Measurements from ENCODE around the gene CERS3. TPM values are rescaled to one million over a fixed set of nuclear protein-coding genes. Genes with fewer than 3 reads are reported as not detected.

The CERS3 gene
- under 1 TPM in 3 of 4 donors, not detected in 1; 0.11 to 0.24 (median 0.24) TPM for polyA plus RNA-seq (ENCODE audit: insufficient read length in 4 of 4)

DNA sequence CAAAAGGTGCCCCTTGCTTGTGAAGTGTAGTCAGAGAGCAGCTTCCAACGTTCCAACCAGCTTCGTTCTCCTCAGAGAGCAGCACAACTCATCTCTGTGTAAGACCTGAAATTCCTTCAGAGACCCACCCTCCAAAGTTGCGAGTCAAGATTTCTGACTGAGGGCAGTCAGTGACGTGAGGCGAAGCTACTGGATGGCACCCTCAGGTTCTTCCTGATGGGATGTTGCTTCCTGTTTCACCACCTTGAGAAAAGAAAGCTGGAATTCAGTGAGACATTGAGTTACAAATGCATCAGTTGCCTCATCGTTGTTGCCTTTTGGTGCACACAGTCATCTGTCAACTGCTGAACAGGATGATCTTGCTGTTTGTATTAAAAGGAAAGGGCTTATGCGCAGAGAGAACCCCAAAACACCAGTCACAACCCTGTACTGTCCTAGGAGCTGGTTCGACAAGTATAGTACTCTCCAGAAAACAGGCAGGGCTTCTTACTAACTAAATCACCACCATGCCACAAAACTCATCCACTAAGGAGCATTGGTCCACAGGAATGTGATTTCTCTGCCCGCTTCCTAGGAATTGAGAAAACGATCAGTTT is at the start of gene CERS3:
Gene CERS3 (minus strand): TSS at position 118 of the 596 bp plus-strand sequence. CDS start 27,101 bp downstream, outside the sequence.
- DNase-seq (ENCODE audit: low read depth in 4 of 4, low spot score in 3 of 4), result no peak

DNA sequence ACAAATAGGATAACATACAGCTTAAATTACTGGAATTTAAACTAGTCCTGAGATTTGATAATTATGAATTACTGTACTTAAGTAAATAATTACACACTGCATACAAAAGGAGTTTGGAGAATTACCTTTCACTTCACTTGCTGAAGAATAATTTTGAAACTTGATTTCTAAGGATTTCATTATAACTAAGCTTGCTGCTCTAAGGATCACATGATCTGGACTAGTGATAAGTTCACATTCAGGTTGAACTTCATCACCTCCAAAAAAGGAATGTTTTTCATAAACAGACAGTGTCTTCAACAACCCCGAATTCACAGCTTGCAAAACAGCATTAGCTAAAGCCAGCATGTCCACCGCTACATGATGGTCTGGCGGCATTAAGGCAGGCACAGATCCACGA is 44.8 kb upstream of the CERS3 start:
- no peak for DNase-seq (ENCODE audit: low read depth in 4 of 4, low spot score in 3 of 4)

DNA sequence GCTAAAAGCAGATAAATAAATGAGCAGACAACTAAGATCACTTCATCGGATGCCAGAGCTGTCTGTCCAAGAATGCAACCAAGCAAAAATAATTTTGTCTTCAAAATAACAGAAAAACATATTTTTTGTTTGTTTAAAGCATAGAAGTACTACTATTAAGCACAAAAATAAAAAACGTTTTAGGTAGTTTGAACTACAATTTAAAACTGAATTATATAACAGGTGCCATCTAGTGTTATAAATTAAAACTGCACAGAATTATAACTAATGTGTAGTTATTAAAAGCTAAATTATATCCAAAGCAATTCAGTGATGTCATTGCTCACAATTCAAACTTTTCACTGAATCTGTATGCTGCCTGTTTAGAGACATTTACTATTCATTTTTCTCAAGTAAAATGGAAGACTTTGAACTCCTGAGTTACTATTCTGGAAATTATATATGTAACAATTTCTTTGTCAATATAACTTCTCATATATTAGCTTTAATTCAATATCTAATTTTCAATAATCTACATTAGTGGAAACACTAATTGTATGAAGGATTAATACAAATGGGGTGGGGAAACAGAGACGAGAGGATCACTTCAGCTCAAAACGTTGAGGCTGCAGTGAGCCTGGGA is 43.7 kb upstream of the CERS3 start:
- no peak for DNase-seq (ENCODE audit: low read depth in 4 of 4, low spot score in 3 of 4)

DNA sequence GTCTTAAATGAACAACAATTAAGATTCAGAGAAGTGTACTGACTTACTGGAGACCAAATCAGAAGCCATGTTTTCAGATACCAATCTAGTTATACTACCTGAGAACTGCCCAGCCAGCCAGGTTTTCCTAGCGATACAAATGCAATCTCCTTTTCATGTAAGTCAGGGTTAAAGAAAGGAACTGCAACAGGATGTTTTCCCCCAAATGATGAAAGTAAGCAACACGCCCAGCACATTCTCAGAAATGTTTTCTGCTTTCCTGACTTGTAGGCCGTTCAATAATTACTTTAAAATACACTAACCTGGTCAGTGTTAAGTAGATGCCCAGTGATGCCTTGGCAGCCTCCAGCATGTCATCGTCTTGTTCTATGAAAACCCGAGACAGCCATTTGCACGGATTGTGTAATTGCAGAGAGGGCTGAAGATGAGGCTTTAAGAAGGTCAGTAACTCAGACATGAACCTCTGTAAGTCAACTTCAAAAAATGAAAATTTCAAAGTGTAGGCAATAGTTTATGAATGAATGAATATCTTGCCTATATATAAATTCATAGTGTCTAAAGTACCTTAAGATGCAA is 42.9 kb upstream of the CERS3 start:
- DNase-seq (ENCODE audit: low read depth in 4 of 4, low spot score in 3 of 4), result no peak

DNA sequence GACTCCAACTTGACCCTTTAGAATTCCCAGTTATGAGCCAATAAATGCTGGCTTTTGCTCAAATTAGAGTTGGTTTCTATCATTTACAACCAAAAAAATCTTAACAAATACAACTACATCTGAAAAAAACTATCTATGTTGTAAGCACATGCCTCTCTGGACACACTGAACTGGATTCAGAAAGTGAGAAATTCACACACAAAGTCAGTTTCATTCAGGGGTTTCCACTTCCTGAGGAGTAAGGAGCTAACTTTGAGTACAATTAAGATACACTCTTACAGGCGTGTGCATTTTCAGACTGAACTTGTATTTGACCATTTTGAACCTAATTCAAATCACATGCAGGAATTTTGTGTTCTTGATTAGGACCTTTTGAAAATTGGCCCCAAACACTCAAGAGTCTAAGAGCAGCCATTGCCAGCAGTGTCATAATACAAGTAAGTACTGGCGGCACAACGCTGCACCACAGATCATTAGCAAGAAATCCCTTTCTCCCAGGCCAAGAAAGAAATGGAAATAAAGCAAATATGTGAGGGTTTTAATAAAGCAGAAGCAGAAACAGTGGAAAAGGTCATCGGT is 42.1 kb upstream of the CERS3 start:
- DNase-seq (ENCODE audit: low read depth in 4 of 4, low spot score in 3 of 4), result no peak

GRCh38 chr15:100570275-100570674 is 41.5 kb upstream of the CERS3 start:
- DNase-seq (ENCODE audit: low read depth in 4 of 4, low spot score in 3 of 4), result no peak

DNA sequence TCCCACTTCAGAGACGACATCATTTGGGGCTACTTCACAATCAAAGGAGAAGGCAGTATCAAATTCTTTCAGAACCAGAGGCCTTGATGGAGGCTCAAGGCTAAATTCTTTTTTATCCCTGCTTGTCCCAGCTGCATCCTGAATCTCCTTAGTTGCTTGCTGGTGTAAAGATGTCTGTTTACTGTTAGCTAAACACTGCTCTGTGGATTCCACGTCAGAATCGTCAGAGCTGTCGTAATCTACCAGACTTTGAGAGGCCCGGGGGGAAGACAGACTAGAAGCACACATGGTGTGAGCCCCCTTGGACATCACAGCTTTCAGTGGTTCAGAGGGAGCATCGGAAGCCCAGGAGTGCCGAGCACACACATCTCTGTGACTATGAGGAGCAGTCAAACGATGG is 40.6 kb upstream of the CERS3 start:
- no peak for DNase-seq (ENCODE audit: low read depth in 4 of 4, low spot score in 3 of 4)

DNA sequence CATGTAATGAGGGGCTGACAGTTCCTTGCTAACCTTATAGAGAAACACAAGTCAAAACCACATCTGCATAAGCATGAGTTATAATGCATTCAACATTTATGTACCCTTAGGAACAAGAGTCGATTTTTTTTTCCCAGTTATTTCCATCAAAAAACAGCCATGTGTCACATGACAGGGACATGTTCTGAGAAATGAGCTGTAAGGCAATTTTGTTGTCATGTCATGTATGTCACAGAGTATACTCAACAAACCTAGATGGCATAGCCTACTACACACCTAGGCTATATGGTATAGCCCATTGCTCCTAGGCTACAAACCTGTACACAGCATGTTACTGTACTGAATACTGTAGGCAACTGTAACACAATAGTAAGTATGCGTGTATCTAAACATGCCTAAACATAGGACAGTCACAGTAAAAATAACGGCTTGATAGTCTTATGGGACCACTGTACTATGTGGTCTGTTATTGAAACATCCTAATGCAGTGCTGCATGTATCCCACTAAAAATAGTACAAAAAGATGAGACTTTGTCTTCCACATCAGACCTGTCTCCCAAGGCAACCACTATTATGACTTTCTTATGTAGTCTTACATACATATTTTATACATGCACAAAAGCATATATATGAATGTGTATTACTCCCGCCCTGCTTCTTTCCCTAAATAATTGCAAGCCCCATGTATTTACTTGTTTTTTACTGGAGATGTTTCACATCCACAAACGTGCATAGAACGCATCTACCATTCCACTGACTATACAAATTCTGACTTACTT is 38.3 kb upstream of the CERS3 start:
- no peak for DNase-seq (ENCODE audit: low read depth in 4 of 4, low spot score in 3 of 4)

DNA sequence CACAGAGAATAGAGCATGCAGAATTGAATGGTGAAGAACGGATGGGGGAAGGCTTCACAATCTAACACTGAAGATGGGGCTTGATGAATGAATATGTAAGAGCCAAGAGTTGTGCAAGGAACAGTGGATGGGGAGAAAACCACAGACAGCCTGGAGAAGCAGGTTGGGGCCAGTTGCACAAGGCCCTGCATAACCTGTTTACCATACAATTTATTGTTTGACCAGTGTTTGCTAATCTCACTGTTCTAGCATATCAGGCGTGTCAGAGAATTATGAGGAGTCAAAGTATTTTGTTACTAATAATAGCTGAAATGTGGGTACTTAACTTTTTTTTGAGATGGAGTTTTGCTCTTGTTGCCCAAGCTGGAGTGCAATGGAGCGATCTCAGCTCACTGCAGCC is 36.8 kb upstream of the CERS3 start:
- no peak for DNase-seq (ENCODE audit: low read depth in 4 of 4, low spot score in 3 of 4)

DNA sequence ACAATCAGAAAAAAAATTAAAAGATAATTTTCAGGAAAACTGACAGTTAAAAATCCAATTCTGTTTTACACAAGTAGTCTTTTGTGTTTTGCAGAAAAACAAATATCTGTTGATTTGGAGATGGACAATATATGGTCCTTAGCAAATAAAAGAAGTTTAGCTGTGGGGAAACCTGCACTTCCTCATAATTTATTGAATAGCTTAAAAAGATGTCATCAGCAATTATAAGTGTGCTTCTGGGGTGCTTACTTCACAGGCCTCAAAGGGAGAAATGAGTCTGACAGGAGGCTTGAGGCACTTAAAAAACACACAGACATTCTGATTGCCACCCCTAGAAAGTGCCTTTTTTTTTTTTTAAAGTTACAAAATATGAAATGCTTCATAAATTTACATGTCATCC is 31.6 kb upstream of the CERS3 start:
- DNase-seq (ENCODE audit: low read depth in 4 of 4, low spot score in 3 of 4), result no peak

GRCh38 chr15:100559330-100559729 is 30.6 kb upstream of the CERS3 start:
- no peak for DNase-seq (ENCODE audit: low read depth in 4 of 4, low spot score in 3 of 4)

GRCh38 chr15:100558771-100559254 is 30.1 kb upstream of the CERS3 start:
- no peak for DNase-seq (ENCODE audit: low read depth in 4 of 4, low spot score in 3 of 4)

DNA sequence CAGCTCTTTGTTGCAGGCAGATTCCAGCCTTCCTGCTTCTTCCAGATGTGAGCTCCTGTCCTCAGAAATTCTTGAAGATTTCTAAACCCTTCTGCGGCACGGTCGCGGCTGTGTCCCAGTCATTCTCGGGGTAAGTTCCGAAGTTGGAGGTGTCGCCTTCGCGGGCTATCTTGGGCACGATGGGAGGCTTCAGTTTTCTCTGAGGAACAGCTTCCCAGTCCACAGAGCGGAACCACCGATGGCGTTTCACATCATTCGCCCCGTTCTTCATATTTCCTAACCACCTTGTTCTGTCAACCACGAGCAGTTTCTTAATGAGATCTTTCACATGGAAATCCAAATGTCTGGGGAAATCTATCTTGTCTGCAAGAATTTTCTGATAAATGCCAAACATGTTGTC is 24.7 kb upstream of the CERS3 start:
- DNase-seq (ENCODE audit: low read depth in 4 of 4, low spot score in 3 of 4), result no peak

GRCh38 chr15:100547961-100548360 is 19.2 kb upstream of the CERS3 start:
- DNase-seq (ENCODE audit: low read depth in 4 of 4, low spot score in 3 of 4), result no peak

DNA sequence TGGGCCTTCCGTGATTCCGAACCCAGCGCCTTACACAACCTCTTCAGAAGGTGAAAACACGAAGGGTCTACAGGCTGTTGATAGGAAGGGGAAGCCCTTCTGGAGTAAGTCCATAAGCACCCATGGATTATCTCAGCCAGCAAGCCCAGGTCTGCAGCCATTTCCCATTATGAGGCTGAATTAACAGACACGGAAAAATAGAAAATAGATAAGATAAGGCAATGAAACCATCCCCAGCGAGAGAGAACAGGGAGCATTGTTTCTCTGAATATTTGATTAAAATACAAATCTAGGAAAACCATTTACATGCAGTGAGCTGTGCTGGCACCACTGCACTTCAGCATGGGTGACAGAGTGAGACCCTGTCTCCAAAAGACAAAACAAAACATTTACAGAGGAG is 16.2 kb upstream of the CERS3 start:
- no peak for DNase-seq (ENCODE audit: low read depth in 4 of 4, low spot score in 3 of 4)

DNA sequence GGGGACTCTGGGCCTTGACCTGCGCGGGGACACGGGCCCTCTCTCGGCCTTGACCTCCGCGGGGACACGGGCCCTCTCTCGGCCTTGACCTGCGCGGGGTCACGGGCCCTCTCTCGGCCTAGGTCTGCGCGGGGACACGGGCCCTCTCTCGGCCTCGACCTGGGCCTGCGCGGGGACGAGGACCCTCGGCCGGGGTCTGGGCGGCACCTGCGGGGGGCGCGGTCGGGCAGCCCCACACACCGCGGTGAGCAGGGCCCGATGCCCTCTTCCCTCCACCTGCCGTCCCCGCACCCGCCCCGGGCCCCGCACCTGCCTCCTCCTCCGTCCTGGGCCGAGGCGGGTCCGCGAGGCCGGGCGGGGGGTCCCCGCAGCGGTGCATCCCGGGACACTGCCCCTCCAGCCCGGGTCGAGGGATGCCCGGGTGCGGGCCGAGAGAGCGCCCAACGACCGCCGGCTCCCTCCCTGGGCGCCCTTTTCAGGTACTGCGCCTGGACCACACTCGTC is 15.6 kb upstream of the CERS3 start:
- DNase-seq (ENCODE audit: low read depth in 4 of 4, low spot score in 3 of 4), result no peak

- no peak for DNase-seq (ENCODE audit: low read depth in 4 of 4, low spot score in 3 of 4)
These were observed 13.5 kb upstream of the CERS3 start for GRCh38 chr15:100542290-100542689.

DNA sequence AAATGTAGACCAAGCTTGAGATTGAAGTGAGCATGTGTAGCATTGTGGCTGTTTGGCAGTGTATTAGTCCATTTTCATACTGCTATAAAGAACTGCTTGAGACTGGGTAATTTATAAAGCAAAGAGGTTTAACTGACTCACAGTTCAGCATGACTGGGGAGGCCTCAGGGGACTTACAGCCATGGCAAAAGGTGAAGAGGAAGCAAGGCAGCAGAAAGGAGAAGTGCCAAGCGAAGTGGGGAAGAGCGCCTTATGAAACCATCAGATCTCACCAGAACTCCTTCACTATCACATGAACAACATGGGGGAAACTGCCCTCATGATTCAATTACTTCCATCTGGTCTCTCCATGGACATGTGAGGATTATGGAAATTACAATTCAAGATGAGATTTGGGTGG is 8.6 kb upstream of the CERS3 start:
- DNase-seq (ENCODE audit: low read depth in 4 of 4, low spot score in 3 of 4), result no peak

- no peak for DNase-seq (ENCODE audit: low read depth in 4 of 4, low spot score in 3 of 4)
These were observed 8.0 kb upstream of the CERS3 start for GRCh38 chr15:100536733-100537132.

DNA sequence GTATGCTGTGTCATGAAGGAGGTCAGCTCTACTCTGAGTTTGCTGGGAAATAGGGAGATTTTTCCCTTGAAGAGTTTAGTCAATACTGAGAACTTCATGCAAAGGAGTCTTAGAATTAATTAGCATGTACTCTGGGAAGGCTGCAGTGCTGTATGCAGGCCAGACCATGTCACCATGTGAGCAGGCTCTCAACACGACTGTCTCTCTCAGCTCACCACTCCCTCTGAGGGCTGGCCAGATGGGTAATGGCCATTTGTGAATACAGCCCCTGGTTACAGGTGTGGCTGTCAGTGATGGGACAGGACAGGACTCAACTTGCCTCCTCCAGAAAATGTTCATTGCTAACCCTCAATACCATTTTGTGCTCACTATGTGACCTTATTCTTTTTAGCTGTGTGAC is 5.1 kb upstream of the CERS3 start:
- no peak for DNase-seq (ENCODE audit: low read depth in 4 of 4, low spot score in 3 of 4)

GRCh38 chr15:100531823-100532327 is 3.1 kb upstream of the CERS3 start:
- DNase-seq (ENCODE audit: low read depth in 4 of 4, low spot score in 3 of 4), result no peak

Data from left renal pelvis (tissue), 4 donors.